ENCODE measurements around the gene STK10.

Gene STK10

GRCh38 chr5:172107571-172107970, 80.5 kb downstream of the STK10 start:
- DNase-seq (ENCODE audit: low spot score): no peak
- no peak for TF ChIP-seq CTCF (IDR thresholded peaks at IDR 0.05; ENCODE audit: extremely low read depth, insufficient read depth, missing control alignments)
- in situ Hi-C loops (cut with MboI; ENCODE audit: low pct_unique_long_range_greater_than_20kb, low sequenced_read_pairs, unreplicated experiment): loop anchor here (10.0 kb wide), 1 partner anchor 187 kb away; no protein-coding TSS in a partner anchor

GRCh38 chr5:172106511-172107356, 81.3 kb downstream of the STK10 start:
- in situ Hi-C loops (cut with MboI; ENCODE audit: low pct_unique_long_range_greater_than_20kb, low sequenced_read_pairs, unreplicated experiment): loop anchor here (10.0 kb wide), 1 partner anchor 188 kb away; no protein-coding TSS in a partner anchor
- TF ChIP-seq CTCF (IDR thresholded peaks at IDR 0.05; ENCODE audit: extremely low read depth, insufficient read depth, missing control alignments): peak; percentile 94
- peak; percentile 50 for DNase-seq (ENCODE audit: low spot score)

GRCh38 chr5:172105811-172106210, 82.2 kb downstream of the STK10 start:
- DNase-seq (ENCODE audit: low spot score): no peak
- TF ChIP-seq CTCF (IDR thresholded peaks at IDR 0.05; ENCODE audit: extremely low read depth, insufficient read depth, missing control alignments): no peak
- in situ Hi-C loops (cut with MboI; ENCODE audit: low pct_unique_long_range_greater_than_20kb, low sequenced_read_pairs, unreplicated experiment): loop anchor here (10.0 kb wide), 1 partner anchor 189 kb away; no protein-coding TSS in a partner anchor

- DNase-seq (ENCODE audit: low spot score): no peak
- TF ChIP-seq CTCF (IDR thresholded peaks at IDR 0.05; ENCODE audit: extremely low read depth, insufficient read depth, missing control alignments): no peak
- in situ Hi-C loops (cut with MboI; ENCODE audit: low pct_unique_long_range_greater_than_20kb, low sequenced_read_pairs, unreplicated experiment): loop anchor here (10.0 kb wide), 1 partner anchor 190 kb away; no protein-coding TSS in a partner anchor
Observed at GRCh38 chr5:172104801-172105701, 83.0 kb downstream of the STK10 start.

- DNase-seq (ENCODE audit: low spot score): no peak
- in situ Hi-C loops (cut with MboI; ENCODE audit: low pct_unique_long_range_greater_than_20kb, low sequenced_read_pairs, unreplicated experiment): loop anchor here (10.0 kb wide), 1 partner anchor 191 kb away; no protein-coding TSS in a partner anchor
- no peak for TF ChIP-seq CTCF (IDR thresholded peaks at IDR 0.05; ENCODE audit: extremely low read depth, insufficient read depth, missing control alignments)
Observed at GRCh38 chr5:172104021-172104420, 84.0 kb downstream of the STK10 start.

GRCh38 chr5:172102913-172103626, 85.0 kb downstream of the STK10 start:
- DNase-seq (ENCODE audit: low spot score): no peak
- in situ Hi-C loops (cut with MboI; ENCODE audit: low pct_unique_long_range_greater_than_20kb, low sequenced_read_pairs, unreplicated experiment): loop anchor here (10.0 kb wide), 1 partner anchor 192 kb away; no protein-coding TSS in a partner anchor
- TF ChIP-seq CTCF (IDR thresholded peaks at IDR 0.05; ENCODE audit: extremely low read depth, insufficient read depth, missing control alignments): no peak

Data from GM13977 (cell line).